ENCODE measurements around the gene RBM20.
"Not testable (repeated sequence)": the region's sequence is repeated elsewhere in the genome, so short reads cannot be mapped to it uniquely, and the experiment has no call there.

RBM20 gene

GRCh38 chr10:110625951-110626855 lies 17.9 kb upstream of the RBM20 start:
- DNase-seq = no peak

GRCh38 chr10:110628161-110628560 lies 16.0 kb upstream of the RBM20 start:
- DNase-seq = no peak

- peak; percentile 73 for DNase-seq
Measured at GRCh38 chr10:110629680-110630191, 14.4 kb upstream of the RBM20 start.

- no peak for DNase-seq
Measured at GRCh38 chr10:110631934-110632333, 12.2 kb upstream of the RBM20 start.

- no peak for DNase-seq
Measured at GRCh38 chr10:110632591-110633215, 11.4 kb upstream of the RBM20 start.

GRCh38 chr10:110634527-110635209 lies 9.5 kb upstream of the RBM20 start:
- DNase-seq = peak; percentile 39

- DNase-seq = no peak
Measured at GRCh38 chr10:110636572-110636931, 7.6 kb upstream of the RBM20 start.

GRCh38 chr10:110636932-110637557 lies 7.1 kb upstream of the RBM20 start:
- peak; percentile 36 for DNase-seq

GRCh38 chr10:110637558-110638053 lies 6.5 kb upstream of the RBM20 start:
- no peak for DNase-seq

GRCh38 chr10:110638319-110638718 lies 5.8 kb upstream of the RBM20 start:
- DNase-seq = no peak

- DNase-seq = not testable (repeated sequence)
Measured at GRCh38 chr10:110639046-110639445, 5.1 kb upstream of the RBM20 start.

GRCh38 chr10:110639858-110640257 lies 4.3 kb upstream of the RBM20 start:
- DNase-seq = not testable (repeated sequence)

GRCh38 chr10:110641256-110641655 lies 2.9 kb upstream of the RBM20 start:
- DNase-seq = peak; percentile 54

- DNase-seq = no peak
Measured at GRCh38 chr10:110642204-110643034, 1.7 kb upstream of the RBM20 start.

GRCh38 chr10:110643035-110643652 lies 992 bp upstream of the RBM20 start:
- DNase-seq = no peak

- DNase-seq = no peak
Measured at GRCh38 chr10:110644598-110645462, 694 bp downstream of the RBM20 start.

- no peak for DNase-seq
Measured at GRCh38 chr10:110646417-110647135, 2.4 kb downstream of the RBM20 start.

- DNase-seq = no peak
Measured at GRCh38 chr10:110647136-110647430, 2.9 kb downstream of the RBM20 start.

GRCh38 chr10:110648692-110649346 lies 4.7 kb downstream of the RBM20 start:
- DNase-seq = no peak
